H9 (cell line): ENCODE measurements around the gene FKBP8. TPM values are rescaled to one million over a fixed set of nuclear protein-coding genes. Genes with fewer than 3 reads are reported as not detected.

Source experiments
- DNase-seq: peaks from one replicate; pipeline ENCODE4 v3.0.0-alpha.2; 2017
- H2AFZ ChIP-seq: one replicate; pipeline ENCODE4 v1.6.1; 2013; ENCODE audit warnings: mild to moderate bottlenecking, low read length, control low read depth, moderate library complexity
- H2AK5ac ChIP-seq: 2 replicates; pipeline ENCODE4 v1.6.1; 2013; ENCODE audit warnings: low read length, control low read depth, mixed read lengths; ENCODE audit not compliant: insufficient read length
- H2BK120ac ChIP-seq: one replicate; pipeline ENCODE4 v1.6.1; 2013; ENCODE audit warnings: low read depth, mild to moderate bottlenecking, low read length, control low read depth, inconsistent platforms; ENCODE audit not compliant: poor library complexity, severe bottlenecking
- H2BK12ac ChIP-seq: 2 replicates; pipeline ENCODE4 v1.6.1; 2013; ENCODE audit warnings: low read length, control low read depth, mixed read lengths, low read depth; ENCODE audit not compliant: insufficient read length
- H2BK15ac ChIP-seq: 2 replicates; pipeline ENCODE4 v1.6.1; 2013; ENCODE audit warnings: low read depth, low read length, control low read depth
- H2BK20ac ChIP-seq: one replicate; pipeline ENCODE4 v1.6.1; 2013; ENCODE audit warnings: low read depth, mild to moderate bottlenecking, low read length, control low read depth, inconsistent platforms; ENCODE audit not compliant: poor library complexity, severe bottlenecking
- H2BK5ac ChIP-seq: 2 replicates; pipeline ENCODE4 v1.6.1; 2013; ENCODE audit warnings: low read length, control low read depth, mixed read lengths; ENCODE audit not compliant: insufficient read length
- H3K14ac ChIP-seq: 2 replicates; pipeline ENCODE4 v1.6.1; 2013; ENCODE audit warnings: low read length, control low read depth; ENCODE audit not compliant: insufficient read depth
- H3K18ac ChIP-seq: 2 replicates; pipeline ENCODE4 v1.6.1; 2013; ENCODE audit warnings: low read depth, mild to moderate bottlenecking, mixed read lengths, low read length, control low read depth; ENCODE audit not compliant: insufficient read length
- H3K23ac ChIP-seq: 2 replicates; pipeline ENCODE4 v1.6.1; 2013; ENCODE audit warnings: low read length, control low read depth, mixed read lengths, low read depth; ENCODE audit not compliant: insufficient read length
- H3K23me2 ChIP-seq: 2 replicates; pipeline ENCODE4 v1.6.1; 2013; ENCODE audit warnings: low read depth, mild to moderate bottlenecking, mixed read lengths, low read length, control low read depth; ENCODE audit not compliant: insufficient read length, poor library complexity, severe bottlenecking
- H3K27ac ChIP-seq: 2 replicates; pipeline ENCODE4 v1.5.1; 2013; ENCODE audit warnings: low read length, control low read depth, mixed read lengths, low read depth; ENCODE audit not compliant: insufficient read length
- H3K27me3 ChIP-seq: 2 replicates; pipeline ENCODE4 v1.6.1; 2013; ENCODE audit warnings: low read length, control low read depth, inconsistent platforms; ENCODE audit not compliant: insufficient read depth
- H3K4ac ChIP-seq: 2 replicates; pipeline ENCODE4 v1.6.1; 2013; ENCODE audit warnings: low read depth, mild to moderate bottlenecking, control low read depth, inconsistent platforms, low read length, moderate library complexity
- H3K4me1 ChIP-seq: 2 replicates; pipeline ENCODE4 v1.6.1; 2013; ENCODE audit warnings: low read length, control low read depth, inconsistent platforms; ENCODE audit not compliant: insufficient read depth
- H3K4me2 ChIP-seq: 2 replicates; pipeline ENCODE4 v1.6.1; 2013; ENCODE audit warnings: low read length, control low read depth, mixed read lengths; ENCODE audit not compliant: insufficient read length, insufficient read depth
- H3K56ac ChIP-seq: 2 replicates; pipeline ENCODE4 v1.6.1; 2013; ENCODE audit warnings: low read depth, mild to moderate bottlenecking, mixed read lengths, low read length, control low read depth; ENCODE audit not compliant: insufficient read length
- H3K79me1 ChIP-seq: 2 replicates; pipeline ENCODE4 v1.6.1; 2013; ENCODE audit warnings: low read depth, mild to moderate bottlenecking, moderate library complexity, low read length, control low read depth, inconsistent platforms; ENCODE audit not compliant: insufficient read depth, poor library complexity, severe bottlenecking
- H3K79me2 ChIP-seq: 2 replicates; pipeline ENCODE4 v1.6.1; 2013; ENCODE audit warnings: low read length, control low read depth, inconsistent platforms; ENCODE audit not compliant: insufficient read depth
- H3K9ac ChIP-seq: 2 replicates; pipeline ENCODE4 v1.6.1; 2013; ENCODE audit warnings: low read length, control low read depth, mixed read lengths; ENCODE audit not compliant: insufficient read length; ENCODE audit errors: extremely low read depth
- H3K9me3 ChIP-seq: one replicate; pipeline ENCODE4 v1.6.1; 2013; ENCODE audit warnings: low read depth, low read length, inconsistent platforms; ENCODE audit not compliant: control insufficient read depth
- H3T11ph ChIP-seq: one replicate; pipeline ENCODE4 v1.6.1; 2013; ENCODE audit warnings: mild to moderate bottlenecking, low read length, control low read depth, inconsistent platforms
- H4K20me1 ChIP-seq: one replicate; pipeline ENCODE4 v1.6.1; 2013; ENCODE audit not compliant: control insufficient read depth, insufficient read length, insufficient read depth
- H4K5ac ChIP-seq: 2 replicates; pipeline ENCODE4 v1.6.1; 2013; ENCODE audit warnings: low read depth, mild to moderate bottlenecking, mixed read lengths, low read length, control low read depth; ENCODE audit not compliant: insufficient read length
- H4K8ac ChIP-seq: replicated peaks from 2 replicates; pipeline ENCODE4 v1.6.1; 2013; ENCODE audit warnings: low read length, control low read depth, mixed read lengths, low read depth; ENCODE audit not compliant: insufficient read length
- H4K91ac ChIP-seq: 2 replicates; pipeline ENCODE4 v1.6.1; 2013; ENCODE audit warnings: low read depth, mild to moderate bottlenecking, moderate library complexity, mixed read lengths, low read length, control low read depth; ENCODE audit not compliant: insufficient read length
- H3K27ac Mint-ChIP-seq, 3 experiments: 2 replicates in 2 of 3; 3 replicates in 1 of 3; pipeline ENCODE4 v1.8.0; 2020 to 2021; ENCODE audit warnings: mixed read lengths in 3 of 3, mild to moderate bottlenecking in 1 of 3, moderate library complexity in 1 of 3
- H3K27me3 Mint-ChIP-seq: 2 replicates; pipeline ENCODE4 v1.8.0; 2021; ENCODE audit warnings: low read depth, mild to moderate bottlenecking, moderate library complexity, mixed read lengths
- H3K36me3 Mint-ChIP-seq, 3 experiments: 2 replicates in 2 of 3; 3 replicates in 1 of 3; pipeline ENCODE4 v1.8.0; 2020 to 2021; ENCODE audit warnings: low read depth in 3 of 3, mixed read lengths in 3 of 3; ENCODE audit not compliant: insufficient read depth in 1 of 3
- H3K4me1 Mint-ChIP-seq, 2 experiments: 2 replicates each; pipeline ENCODE4 v1.8.0; 2020; ENCODE audit warnings: mixed read lengths in 2 of 2
- H3K4me3 Mint-ChIP-seq, 2 experiments: 2 replicates in 1 of 2; 3 replicates in 1 of 2; pipeline ENCODE4 v1.8.0; 2020 to 2021; ENCODE audit warnings: mild to moderate bottlenecking in 2 of 2, mixed read lengths in 2 of 2, moderate library complexity in 1 of 2
- H3K9me3 Mint-ChIP-seq, 2 experiments: 2 replicates in 1 of 2; 3 replicates in 1 of 2; pipeline ENCODE4 v1.8.0; 2020; ENCODE audit warnings: mild to moderate bottlenecking in 2 of 2, mixed read lengths in 2 of 2, moderate library complexity in 1 of 2
- WGBS: extraction: QIAGEN DNeasy Blood & Tissue Kit; methylation state at CpG from one replicate; pipeline ENCODE4 v1.1.7; 2013; ENCODE audit warnings: missing lambda C conversion rate, low lambda C conversion rate, mixed read lengths; ENCODE audit not compliant: insufficient read length; ENCODE audit errors: extremely low coverage; 5-methylcytosine and 5-hydroxymethylcytosine counted together
- total RNA-seq: library from RNA; stranded (reverse); gene quantifications from 2 replicates; pipeline ENCODE4 v1.2.1, GENCODE V29; 2021
- TF ChIP-seq, protein P1 (sequence below): fragments of 200-600 bp; sonication (generic); conservative IDR thresholded peaks from 3 replicates; pipeline ENCODE4 v1.8.0; 2021; ENCODE audit warnings: antibody characterized with exemption, mild to moderate bottlenecking

The FKBP8 gene
- total RNA-seq, 1 experiment from 2014 or later, result 308 TPM

- Histone ChIP-seq H3K79me1 (peaks cover 3% of the 10 kb centered on the region), H3K9ac (no peak overlapping the region), H4K8ac (no peak overlapping the region), H2BK120ac (no peak overlapping the region), H3K23me2 (no peaks in the 10 kb centered on the region), H4K20me1 (no peaks in the 10 kb centered on the region), H3K27ac (no peak overlapping the region), H2BK15ac (no peak overlapping the region), H2AK5ac (no peak overlapping the region), H3T11ph (no peak overlapping the region), H3K56ac (no peak overlapping the region), H3K79me2 (no peaks in the 10 kb centered on the region), H2BK12ac (no peak overlapping the region), H2BK5ac (no peak overlapping the region), H4K91ac (no peak overlapping the region), H2AFZ (no peak overlapping the region), H3K4me2 (no peak overlapping the region), H3K23ac (no peak overlapping the region), H3K18ac (no peak overlapping the region), H3K4ac (no peak overlapping the region), H4K5ac (no peak overlapping the region), H3K9me3 (no peaks in the 10 kb centered on the region), H2BK20ac (no peak overlapping the region), H3K4me1 (no peaks in the 10 kb centered on the region), H3K27me3 (no peaks in the 10 kb centered on the region), H3K14ac (no peak overlapping the region)
- no peak for DNase-seq
- no CpG with 5 or more reads among the region's 10 CpGs for WGBS
- Mint-ChIP-seq H3K27ac (no peak overlapping the region; a peak in 1 of 7 replicates), H3K36me3 (peaks cover 30 to 81% (median 76%) of the 10 kb centered on the region in 3 experiments), H3K9me3 (no peaks in the 10 kb centered on the region), H3K27me3 (no peaks in the 10 kb centered on the region), H3K4me1 (no peaks in the 10 kb centered on the region), H3K4me3 (no peak overlapping the region; a peak in 1 of 5 replicates)
- TF ChIP-seq, protein P1, sequence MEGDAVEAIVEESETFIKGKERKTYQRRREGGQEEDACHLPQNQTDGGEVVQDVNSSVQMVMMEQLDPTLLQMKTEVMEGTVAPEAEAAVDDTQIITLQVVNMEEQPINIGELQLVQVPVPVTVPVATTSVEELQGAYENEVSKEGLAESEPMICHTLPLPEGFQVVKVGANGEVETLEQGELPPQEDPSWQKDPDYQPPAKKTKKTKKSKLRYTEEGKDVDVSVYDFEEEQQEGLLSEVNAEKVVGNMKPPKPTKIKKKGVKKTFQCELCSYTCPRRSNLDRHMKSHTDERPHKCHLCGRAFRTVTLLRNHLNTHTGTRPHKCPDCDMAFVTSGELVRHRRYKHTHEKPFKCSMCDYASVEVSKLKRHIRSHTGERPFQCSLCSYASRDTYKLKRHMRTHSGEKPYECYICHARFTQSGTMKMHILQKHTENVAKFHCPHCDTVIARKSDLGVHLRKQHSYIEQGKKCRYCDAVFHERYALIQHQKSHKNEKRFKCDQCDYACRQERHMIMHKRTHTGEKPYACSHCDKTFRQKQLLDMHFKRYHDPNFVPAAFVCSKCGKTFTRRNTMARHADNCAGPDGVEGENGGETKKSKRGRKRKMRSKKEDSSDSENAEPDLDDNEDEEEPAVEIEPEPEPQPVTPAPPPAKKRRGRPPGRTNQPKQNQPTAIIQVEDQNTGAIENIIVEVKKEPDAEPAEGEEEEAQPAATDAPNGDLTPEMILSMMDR, result no peak
Measured at GRCh38 chr19:18536475-18536874, 6.9 kb downstream of the FKBP8 start.
